Activated T-cell treated with anti-CD3 and anti-CD28 coated beads, Interleukin-2, amount 50 U/mL, for 1 hour (primary cell): ENCODE measurements around the gene RFNG.

Experiments
- DNase-seq: peaks from one replicate; pipeline ENCODE4 v3.0.0-alpha.2; 2020

Gene RFNG

GRCh38 chr17:81998691-81999438, 52.7 kb downstream of the RFNG start:
- no peak for DNase-seq

DNA sequence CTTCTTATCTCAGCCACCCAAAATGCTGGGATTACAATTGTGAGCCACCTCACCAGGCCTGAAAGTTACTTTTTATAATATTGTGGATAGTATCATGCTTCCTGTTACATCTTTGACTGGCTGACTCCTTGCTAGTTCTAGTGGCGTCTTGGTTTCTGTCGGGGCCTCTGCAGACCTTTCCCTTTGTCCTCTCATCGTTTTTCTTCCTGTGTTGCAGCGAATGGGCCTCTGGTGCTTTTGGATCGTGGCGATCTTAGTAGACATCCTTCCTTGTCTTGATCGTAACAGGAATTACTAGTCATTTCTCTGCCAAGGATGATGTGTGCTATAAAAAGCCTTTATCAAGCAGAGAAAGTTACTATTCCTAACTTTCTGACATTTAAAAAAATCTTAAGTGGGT, 53.4 kb downstream of the RFNG start:
- no peak for DNase-seq
